IMR-90 (cell line): ENCODE data around the gene POLR2E. TPM values are rescaled to one million over a fixed set of nuclear protein-coding genes. Genes with fewer than 3 reads are reported as not detected.

ENCODE experiments used
- ATAC-seq: fragments of 200-7000 bp; cut with Tn5 transposase; 2 replicates; pipeline ENCODE4 v1.9.1; 2020; ENCODE audit warnings: low read depth, mild to moderate bottlenecking, moderate library complexity
- BruUV-seq: library from RNA; stranded (reverse); fragments of 400-500 nt; replicated peaks from 2 replicates; lab custom pipeline; 2021; lab: Mats Ljungman, UMichigan
- CTCF ChIA-PET: fragments of 300-600 bp; formaldehyde crosslinking; extraction: SDS; loops from one replicate; lab custom pipeline; 2021; ENCODE audit warnings: antibody characterized with exemption; lab: Yijun Ruan, JAX
- POLR2A ChIA-PET: fragments of 300-600 bp; sonication (Branson Sonifier 250); formaldehyde crosslinking; loops from one replicate; lab custom pipeline; 2022; ENCODE audit warnings: antibody characterized with exemption; ENCODE audit not compliant: unreplicated experiment; lab: Charles Lee
- DNase-seq: peaks from one replicate; pipeline ENCODE4 v3.0.0; 2013
- H2AFZ ChIP-seq: replicated peaks from 2 replicates; pipeline ENCODE3; 2013; ENCODE audit warnings: low read length, mild to moderate bottlenecking; ENCODE audit not compliant: poor library complexity
- H2AK5ac ChIP-seq: 2 replicates; pipeline ENCODE4 v1.6.1; 2013; ENCODE audit warnings: low read depth, low read length, inconsistent platforms
- H2AK9ac ChIP-seq: replicated peaks from 2 replicates; pipeline ENCODE3; 2013; ENCODE audit warnings: mild to moderate bottlenecking, low read depth, low read length, moderate library complexity; ENCODE audit not compliant: poor library complexity
- H2BK120ac ChIP-seq: 2 replicates; pipeline ENCODE4 v1.6.1; 2013; ENCODE audit warnings: low read depth, low read length, inconsistent platforms
- H2BK15ac ChIP-seq: 3 replicates; pipeline ENCODE4 v1.6.1; 2013; ENCODE audit warnings: low read depth, low read length, inconsistent platforms
- H2BK20ac ChIP-seq: 2 replicates; pipeline ENCODE4 v1.6.1; 2013; ENCODE audit warnings: low read depth, mild to moderate bottlenecking, inconsistent platforms, low read length, moderate library complexity
- H2BK5ac ChIP-seq: 2 replicates; pipeline ENCODE4 v1.6.1; 2013; ENCODE audit warnings: mild to moderate bottlenecking, low read depth, low read length, inconsistent platforms; ENCODE audit not compliant: poor library complexity, severe bottlenecking
- H3K14ac ChIP-seq: replicated peaks from 2 replicates; pipeline ENCODE4 v1.6.1; 2013; ENCODE audit warnings: low read depth, low read length, inconsistent platforms
- H3K18ac ChIP-seq: 2 replicates; pipeline ENCODE4 v1.6.1; 2013; ENCODE audit warnings: low read depth, low read length, control low read depth
- H3K23ac ChIP-seq: 2 replicates; pipeline ENCODE4 v1.6.1; 2013; ENCODE audit warnings: low read depth, low read length, inconsistent platforms
- H3K27ac ChIP-seq: 2 replicates; pipeline ENCODE4 v1.5.1; 2013; ENCODE audit warnings: mild to moderate bottlenecking, control low read depth, low read length; ENCODE audit not compliant: insufficient read depth
- H3K27me3 ChIP-seq: 2 replicates; pipeline ENCODE4 v1.6.1; 2013; ENCODE audit warnings: low read length; ENCODE audit not compliant: control insufficient read depth, insufficient read depth
- H3K36me3 ChIP-seq: 2 replicates; pipeline ENCODE4 v1.6.1; 2013; ENCODE audit warnings: low read length, mixed read lengths; ENCODE audit not compliant: control insufficient read depth, insufficient read depth
- H3K4ac ChIP-seq: 2 replicates; pipeline ENCODE4 v1.6.1; 2013; ENCODE audit warnings: low read depth, low read length, inconsistent platforms
- H3K4me1 ChIP-seq: 2 replicates; pipeline ENCODE4 v1.6.1; 2013; ENCODE audit warnings: low read length, mixed read lengths; ENCODE audit not compliant: control insufficient read depth, insufficient read depth
- H3K4me2 ChIP-seq: 2 replicates; pipeline ENCODE4 v1.6.1; 2013; ENCODE audit warnings: low read depth, mild to moderate bottlenecking, control low read depth, low read length, moderate library complexity
- H3K4me3 ChIP-seq: 2 replicates; pipeline ENCODE4 v1.5.1; 2013; ENCODE audit warnings: low read depth, mild to moderate bottlenecking, control low read depth, low read length, moderate library complexity; ENCODE audit not compliant: insufficient read depth
- H3K56ac ChIP-seq: 2 replicates; pipeline ENCODE4 v1.6.1; 2013; ENCODE audit warnings: low read length, inconsistent platforms; ENCODE audit not compliant: insufficient read depth; ENCODE audit errors: extremely low read depth
- H3K79me1 ChIP-seq, 2 experiments: 2 replicates each; pipeline ENCODE4 v1.6.1; 2013; ENCODE audit warnings: low read length in 2 of 2, inconsistent platforms in 1 of 2, low read depth in 1 of 2
- H3K9ac ChIP-seq: 2 replicates; pipeline ENCODE4 v1.6.1; 2013; ENCODE audit warnings: low read depth, low read length, control low read depth
- H3K9me1 ChIP-seq: 2 replicates; pipeline ENCODE4 v1.6.1; 2013; ENCODE audit warnings: low read length, inconsistent platforms; ENCODE audit not compliant: insufficient read depth
- H3K9me3 ChIP-seq: 2 replicates; pipeline ENCODE4 v1.6.1; 2013; ENCODE audit warnings: low read length; ENCODE audit not compliant: control insufficient read depth, insufficient read depth
- H4K20me1 ChIP-seq: 2 replicates; pipeline ENCODE4 v1.6.1; 2013; ENCODE audit warnings: low read length, inconsistent platforms; ENCODE audit not compliant: insufficient read depth
- H4K5ac ChIP-seq: 2 replicates; pipeline ENCODE4 v1.6.1; 2013; ENCODE audit warnings: mild to moderate bottlenecking, low read depth, low read length, control low read depth
- H4K8ac ChIP-seq, 2 experiments: 2 replicates each; pipeline ENCODE4 v1.6.1; 2013; ENCODE audit warnings: low read depth in 2 of 2, low read length in 2 of 2, control low read depth in 1 of 2, inconsistent platforms in 1 of 2
- H4K91ac ChIP-seq: 2 replicates; pipeline ENCODE4 v1.6.1; 2013; ENCODE audit warnings: low read depth, low read length, inconsistent platforms; ENCODE audit not compliant: insufficient read depth
- BHLHE40 ChIP-seq: fragments of 150-350 bp; IDR thresholded peaks from 2 replicates; pipeline ENCODE4 v1.6.1; 2016; ENCODE audit warnings: mild to moderate bottlenecking, low read depth, low read length
- CHD1 ChIP-seq: IDR thresholded peaks from 2 replicates; pipeline ENCODE4 v1.6.1; 2012; ENCODE audit warnings: low read depth, low read length, improper control_type of control experiment
- MAFK ChIP-seq: IDR thresholded peaks from 2 replicates; pipeline ENCODE4 v1.6.1; 2012; ENCODE audit warnings: low read depth, low read length, improper control_type of control experiment
- RAD21 ChIP-seq: IDR thresholded peaks from 2 replicates; pipeline ENCODE4 v1.6.1; 2012; ENCODE audit warnings: low read length, improper control_type of control experiment
- SMC3 ChIP-seq: fragments of 150-350 bp; IDR thresholded peaks from 2 replicates; pipeline ENCODE4 v1.6.1; 2016; ENCODE audit warnings: low read depth, mild to moderate bottlenecking, antibody characterized with exemption, low read length, moderate library complexity
- USF2 ChIP-seq: fragments of 150-350 bp; IDR thresholded peaks from 2 replicates; pipeline ENCODE4 v1.6.1; 2017; ENCODE audit warnings: mild to moderate bottlenecking, antibody characterized with exemption, low read length, low read depth
- WGBS, 2 experiments: methylation state at CpG; one replicate each; pipeline versions ENCODE4 v1.1.5 to v1.1.7; 2013; ENCODE audit warnings: missing lambda C conversion rate in 2 of 2; ENCODE audit not compliant: insufficient read length in 1 of 2; ENCODE audit errors: extremely low coverage in 2 of 2; 5-methylcytosine and 5-hydroxymethylcytosine counted together
- dilution Hi-C: fragments of 300-500 bp; cut with HindIII; formaldehyde crosslinking; loops from one replicate; pipeline ENCODE4 v1.14.3; 2018; ENCODE audit warnings: low sequenced_read_pairs; ENCODE audit not compliant: unreplicated experiment
- in situ Hi-C: fragments of 300-500 bp; cut with MboI; formaldehyde crosslinking; loops from 3 replicates; pipeline ENCODE4 v1.14.3; 2019; ENCODE audit warnings: low sequenced_read_pairs, inconsistent platforms, mixed read lengths
- intact Hi-C: fragments of 100-400 bp; cut with micrococcal nuclease; formaldehyde crosslinking; loops from 2 replicates; pipeline ENCODE4 v1.10.0; 2022
- polyA plus RNA-seq, 3 experiments: library from polyadenylated mRNA; depleted of rRNA; stranded (reverse); fragments of >200 nt; gene quantifications; 2 replicates each; pipeline ENCODE4 v1.2.3, GENCODE V29; 2012; ENCODE audit warnings: low replicate concordance in 1 of 3
- total RNA-seq: library from RNA; depleted of rRNA; stranded (reverse); fragments of >200 nt; gene quantifications from 2 replicates; pipeline ENCODE4 v1.2.3, GENCODE V29; 2012

POLR2E gene
- total and polyA plus RNA-seq, 2 of the 4 experiments (the other 2 are of a cell fraction), result 294 to 391 TPM

GRCh38 chr19:1086613-1087012 is 8.6 kb downstream of the POLR2E start:
- no peak overlapping the region for H2BK15ac ChIP-seq
- H3K27ac ChIP-seq, result no peak overlapping the region
- no peak overlapping the region for H3K4me2 ChIP-seq
- no peak overlapping the region for H2BK5ac ChIP-seq
- peak overlapping the region; percentile 32 for H2AFZ ChIP-seq
- intact Hi-C loops (no loop called here), dilution Hi-C loops (no loop called here), in situ Hi-C loops (no loop called here)
- H2AK9ac ChIP-seq, result no peak overlapping the region
- H3K4me1 ChIP-seq, result no peaks in the 10 kb centered on the region
- no peaks in the 10 kb centered on the region for H3K9me1 ChIP-seq
- ChIA-PET CTCF (interaction anchor here (1.2 kb wide), 1 partner anchor 27 kb away, joined by 4 read pairs; no protein-coding TSS in a partner anchor), POLR2A (no interaction called here)
- H3K36me3 ChIP-seq, result peaks cover 34% of the 10 kb centered on the region
- no peak overlapping the region for H4K8ac ChIP-seq
- WGBS, 2 experiments, result 69% methylated on average over 21 of the region's 21 CpGs; no CpG with 5 or more reads in 1 of the 2 experiments
- no peak overlapping the region for H3K56ac ChIP-seq
- H3K4ac ChIP-seq, result no peak overlapping the region
- peaks cover 10% of the 10 kb centered on the region; the same call in 1 of the 2 replicates for H4K20me1 ChIP-seq
- H4K91ac ChIP-seq, result no peak overlapping the region
- no peak overlapping the region for H3K14ac ChIP-seq
- no peak overlapping the region for H4K5ac ChIP-seq
- no peak overlapping the region for H2BK120ac ChIP-seq
- TF ChIP-seq MAFK (no peak), CHD1 (no peak), BHLHE40 (no peak), RAD21 (no peak), USF2 (no peak), SMC3 (no peak)
- H3K79me1 ChIP-seq, result peaks cover 0 to under 1% of the 10 kb centered on the region in 2 experiments; a peak in 1 of 4 replicates
- no TSS peak for BruUV-seq
- ATAC-seq, result no peak
- no peak overlapping the region for H3K4me3 ChIP-seq
- DNase-seq, result no peak
- no peaks in the 10 kb centered on the region for H3K9me3 ChIP-seq
- no peak overlapping the region for H2AK5ac ChIP-seq
- H3K9ac ChIP-seq, result no peak overlapping the region
- H3K23ac ChIP-seq, result no peak overlapping the region
- no peaks in the 10 kb centered on the region for H3K27me3 ChIP-seq
- no peak overlapping the region for H3K18ac ChIP-seq
- no peak overlapping the region for H2BK20ac ChIP-seq
